ENCODE measurements around the gene SLC6A6. TPM values are rescaled to one million over a fixed set of nuclear protein-coding genes. Genes with fewer than 3 reads are reported as not detected.

Gene SLC6A6
- total RNA-seq, 1 donor from 2014 or later = 21.1 TPM

- DNase-seq (ENCODE audit: extremely low read depth, low read depth, low spot score) = no peak
Observed at GRCh38 chr3:14481018-14481645, 78.7 kb downstream of the SLC6A6 start.

DNA sequence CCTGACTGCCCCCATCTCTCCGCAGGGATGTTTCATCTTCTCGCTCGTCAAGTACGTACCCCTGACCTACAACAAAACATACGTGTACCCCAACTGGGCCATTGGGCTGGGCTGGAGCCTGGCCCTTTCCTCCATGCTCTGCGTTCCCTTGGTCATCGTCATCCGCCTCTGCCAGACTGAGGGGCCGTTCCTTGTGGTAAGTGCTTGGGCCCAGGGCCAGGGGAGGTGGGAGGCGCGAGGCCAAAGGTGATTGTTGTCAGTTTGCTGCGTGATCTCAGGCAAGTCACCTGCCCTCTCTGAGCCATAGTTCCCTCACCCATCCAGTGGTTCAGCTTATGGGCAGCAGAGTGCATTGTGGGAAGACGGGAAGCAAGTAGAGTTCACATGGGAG lies 79.2 kb downstream of the SLC6A6 start:
- DNase-seq (ENCODE audit: extremely low read depth, low read depth, low spot score) = no peak

DNA sequence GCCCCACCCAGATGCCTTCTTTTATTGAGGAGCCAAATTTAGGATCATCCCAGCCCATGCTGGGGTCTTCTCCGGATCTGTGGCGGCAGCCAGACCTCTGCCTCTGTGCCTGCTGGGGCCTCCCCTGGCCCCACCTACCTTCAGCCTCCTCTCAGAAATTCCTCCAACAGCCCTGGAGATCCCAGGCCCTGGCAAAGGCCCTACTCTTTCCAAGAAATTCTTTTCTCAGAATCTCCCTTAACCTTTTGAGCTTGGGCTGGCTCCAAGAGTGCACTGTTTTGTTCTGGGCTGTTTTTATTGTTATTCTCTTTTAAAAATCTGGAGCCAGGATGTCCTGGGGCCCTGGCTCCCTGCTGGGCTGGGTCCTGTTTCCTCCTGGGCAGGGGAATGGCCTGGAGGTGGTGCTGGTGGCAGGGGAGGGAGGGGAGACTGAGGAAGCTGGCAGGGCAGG lies 79.9 kb downstream of the SLC6A6 start:
- DNase-seq (ENCODE audit: extremely low read depth, low read depth, low spot score) = no peak

DNA sequence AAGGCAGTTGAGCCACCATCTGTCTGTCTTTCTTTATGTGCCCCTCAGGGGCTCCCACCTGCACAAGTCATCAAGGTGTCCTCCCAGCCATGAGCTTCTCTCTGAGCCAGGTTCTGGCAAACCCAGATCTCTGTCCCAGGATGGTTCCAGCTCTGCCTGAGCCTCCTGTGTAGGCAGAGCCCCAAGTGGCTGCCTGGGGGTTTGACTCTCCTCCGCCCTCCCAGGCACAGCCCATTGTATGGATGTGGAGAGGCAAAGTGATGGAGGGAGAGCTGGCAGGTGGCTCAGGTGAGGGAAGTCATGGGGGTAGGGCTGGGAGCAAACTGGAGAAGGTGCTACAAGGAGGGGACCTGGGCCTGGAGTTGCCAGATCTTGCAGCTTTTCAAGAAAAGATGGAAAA lies 80.9 kb downstream of the SLC6A6 start:
- DNase-seq (ENCODE audit: extremely low read depth, low read depth, low spot score) = no peak

GRCh38 chr3:14484741-14485140 lies 82.3 kb downstream of the SLC6A6 start:
- no peak for DNase-seq (ENCODE audit: extremely low read depth, low read depth, low spot score)

- DNase-seq (ENCODE audit: extremely low read depth, low read depth, low spot score) = no peak
Observed at GRCh38 chr3:14485981-14486380, 83.6 kb downstream of the SLC6A6 start.

- DNase-seq (ENCODE audit: extremely low read depth, low read depth, low spot score) = no peak
Observed at GRCh38 chr3:14486460-14486859, 84.1 kb downstream of the SLC6A6 start.

DNA sequence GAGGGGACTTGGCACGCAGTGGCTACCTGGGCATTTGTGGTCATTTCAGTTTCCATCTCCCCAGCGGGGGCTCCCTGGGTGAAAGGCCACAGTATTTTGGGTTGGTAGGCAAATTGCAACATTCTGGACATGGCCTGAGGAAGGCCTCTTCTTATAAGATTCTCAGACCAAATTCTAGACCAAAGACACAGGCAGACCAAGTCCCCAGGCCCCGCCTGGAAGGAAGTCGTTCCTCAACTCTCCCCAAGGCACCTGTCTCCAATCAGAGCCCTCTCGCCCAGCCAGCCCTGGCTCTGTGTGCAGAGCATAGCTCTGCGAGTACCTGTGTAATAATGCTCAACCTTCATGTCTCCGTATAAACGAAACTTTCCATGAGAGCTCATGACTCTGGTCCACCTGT lies 84.7 kb downstream of the SLC6A6 start:
- DNase-seq (ENCODE audit: extremely low read depth, low read depth, low spot score) = no peak

DNA sequence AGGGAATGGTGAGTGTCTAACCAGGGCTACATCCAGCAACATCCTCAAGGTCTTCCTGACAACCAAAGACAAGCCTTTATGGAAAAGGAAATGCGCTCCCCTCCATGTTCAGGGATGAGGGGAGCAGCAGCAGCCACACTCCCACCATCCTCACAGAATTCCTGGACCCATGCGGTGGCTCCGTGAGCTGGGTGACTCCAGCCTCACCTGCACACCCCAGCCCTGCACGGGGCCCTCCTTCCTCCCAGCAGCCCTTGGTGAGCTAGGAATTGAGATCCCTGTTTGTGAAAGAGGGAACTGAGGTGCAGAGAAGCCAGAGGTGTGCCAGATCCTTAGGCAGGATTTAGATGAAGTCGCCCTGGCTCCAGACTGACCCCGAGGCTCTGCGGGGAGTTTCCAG lies 85.4 kb downstream of the SLC6A6 start:
- no peak for DNase-seq (ENCODE audit: extremely low read depth, low read depth, low spot score)

DNA sequence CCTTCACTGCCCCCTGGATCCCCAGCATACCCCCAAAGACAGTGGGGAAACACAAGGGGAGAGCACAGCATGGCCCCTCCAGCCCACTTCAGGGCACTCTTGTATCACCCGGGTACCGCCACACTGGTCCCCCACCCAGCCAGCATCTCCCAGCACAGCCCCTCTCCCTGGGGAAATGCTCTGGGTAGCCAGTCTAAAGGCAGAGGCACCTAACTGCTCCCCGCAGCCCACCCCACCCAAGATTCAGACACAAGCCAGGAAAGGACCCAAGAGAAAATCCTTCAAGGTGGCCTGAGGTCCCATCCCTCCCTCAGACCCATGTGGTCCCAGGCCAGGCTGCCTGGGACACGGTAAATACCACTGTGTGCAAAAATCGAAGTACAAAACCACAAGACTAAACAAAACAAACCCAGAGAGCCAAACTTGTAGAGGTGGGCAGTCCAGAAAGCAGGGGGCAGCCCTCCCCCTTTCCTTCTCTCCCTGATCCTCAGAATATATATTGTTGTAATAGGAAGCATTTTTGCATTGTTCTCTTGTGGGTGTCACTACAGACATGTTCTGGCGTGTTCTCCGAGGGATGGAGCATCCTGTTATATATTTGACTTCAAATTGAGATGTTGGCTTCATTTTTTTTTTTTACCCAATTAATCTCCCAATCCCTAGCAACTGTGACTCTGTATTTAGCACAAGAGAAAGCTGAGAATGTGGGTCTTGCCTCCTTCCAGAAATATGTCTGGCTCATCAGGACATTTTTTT lies 86.1 kb downstream of the SLC6A6 start:
- DNase-seq (ENCODE audit: extremely low read depth, low read depth, low spot score) = no peak

- DNase-seq (ENCODE audit: extremely low read depth, low read depth, low spot score) = no peak
Observed at GRCh38 chr3:14489641-14490040, 87.2 kb downstream of the SLC6A6 start.

GRCh38 chr3:14490255-14490654 lies 87.8 kb downstream of the SLC6A6 start:
- no peak for DNase-seq (ENCODE audit: extremely low read depth, low read depth, low spot score)

- no peak for DNase-seq (ENCODE audit: extremely low read depth, low read depth, low spot score)
Observed at GRCh38 chr3:14490831-14491230, 88.4 kb downstream of the SLC6A6 start.

DNA sequence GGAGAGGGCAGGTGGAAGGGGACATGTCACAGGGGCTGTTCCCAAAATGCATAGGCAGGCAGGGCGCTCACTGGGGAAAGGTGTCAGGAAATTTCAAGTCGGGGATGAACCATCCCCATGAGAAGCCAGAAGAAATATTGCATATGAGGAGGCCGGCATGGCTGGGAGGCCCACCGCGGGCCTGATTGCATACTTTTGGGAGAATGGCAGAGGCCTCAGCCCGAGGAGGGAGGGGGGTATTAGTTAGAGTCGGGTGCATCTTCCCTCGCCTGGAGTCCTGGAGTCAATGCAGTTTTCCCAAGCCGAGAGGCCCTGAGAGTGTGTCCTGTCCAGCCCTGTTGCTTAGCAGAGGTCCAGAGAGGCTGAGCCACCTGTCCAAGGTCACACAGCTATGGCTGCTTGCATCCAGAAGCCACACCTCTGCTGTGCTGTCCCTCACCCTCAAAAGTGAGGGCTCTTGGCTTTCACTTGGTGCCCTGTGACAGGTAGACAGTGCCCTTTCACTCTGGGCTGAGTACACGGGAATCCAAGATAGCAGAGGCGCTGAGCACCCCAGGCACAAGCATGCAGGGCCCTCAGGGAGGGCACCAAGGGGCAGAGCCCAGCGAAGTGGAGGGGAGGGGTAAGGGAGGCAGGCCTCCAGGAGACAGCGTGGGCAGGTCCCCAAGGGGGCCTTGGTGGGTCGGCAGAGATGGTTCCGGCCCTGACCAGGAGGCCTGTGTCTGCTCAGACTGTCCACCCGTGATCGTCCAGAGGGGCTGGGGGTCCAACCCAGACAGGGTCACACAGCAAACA lies 89.2 kb downstream of the SLC6A6 start:
- no peak for DNase-seq (ENCODE audit: extremely low read depth, low read depth, low spot score)

DNA sequence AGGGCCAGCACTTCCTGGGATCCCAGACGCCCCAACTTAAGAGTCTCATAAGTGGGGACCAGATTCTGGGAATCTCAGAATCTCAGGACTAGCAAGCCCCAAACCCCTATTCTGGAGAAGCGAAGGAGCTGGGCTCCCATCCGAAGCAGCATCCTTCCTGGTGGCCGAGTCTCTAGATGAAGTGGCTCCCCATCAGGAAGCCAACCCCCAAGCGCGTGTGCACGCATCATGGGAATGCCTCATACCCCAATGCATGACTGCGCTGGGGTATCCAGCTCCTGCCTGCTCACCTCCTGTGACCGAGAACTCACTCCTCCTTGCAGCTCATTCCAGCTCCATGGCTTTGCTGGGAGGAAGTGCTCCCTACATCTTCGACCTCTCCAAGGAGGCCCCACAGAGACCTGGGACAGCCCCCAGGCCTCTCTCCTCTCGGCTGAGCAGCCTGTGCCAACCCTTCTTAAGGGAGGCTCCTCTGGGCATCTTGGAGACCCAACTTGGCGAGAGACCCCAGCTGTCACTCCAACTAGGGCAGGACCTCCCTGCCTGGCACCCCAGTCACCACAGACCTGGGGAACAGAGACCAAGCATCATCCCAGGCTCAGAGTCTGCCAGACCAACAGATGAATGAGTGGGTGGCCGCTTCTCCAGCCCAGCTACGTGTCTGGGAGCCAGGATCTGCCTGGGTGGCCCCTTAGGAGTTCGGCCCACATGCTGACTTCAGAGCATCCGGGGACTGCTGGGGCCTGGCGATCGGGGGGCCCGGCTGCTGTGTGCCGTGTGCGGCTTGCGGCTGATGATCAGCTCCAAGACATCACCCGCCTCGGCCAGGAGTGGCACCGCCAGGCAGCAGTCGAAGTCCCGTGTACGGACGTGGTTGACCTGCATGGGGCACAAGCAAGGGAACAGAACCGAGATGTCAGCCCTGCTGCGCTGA lies 90.8 kb downstream of the SLC6A6 start:
- no peak for DNase-seq (ENCODE audit: extremely low read depth, low read depth, low spot score)

DNA sequence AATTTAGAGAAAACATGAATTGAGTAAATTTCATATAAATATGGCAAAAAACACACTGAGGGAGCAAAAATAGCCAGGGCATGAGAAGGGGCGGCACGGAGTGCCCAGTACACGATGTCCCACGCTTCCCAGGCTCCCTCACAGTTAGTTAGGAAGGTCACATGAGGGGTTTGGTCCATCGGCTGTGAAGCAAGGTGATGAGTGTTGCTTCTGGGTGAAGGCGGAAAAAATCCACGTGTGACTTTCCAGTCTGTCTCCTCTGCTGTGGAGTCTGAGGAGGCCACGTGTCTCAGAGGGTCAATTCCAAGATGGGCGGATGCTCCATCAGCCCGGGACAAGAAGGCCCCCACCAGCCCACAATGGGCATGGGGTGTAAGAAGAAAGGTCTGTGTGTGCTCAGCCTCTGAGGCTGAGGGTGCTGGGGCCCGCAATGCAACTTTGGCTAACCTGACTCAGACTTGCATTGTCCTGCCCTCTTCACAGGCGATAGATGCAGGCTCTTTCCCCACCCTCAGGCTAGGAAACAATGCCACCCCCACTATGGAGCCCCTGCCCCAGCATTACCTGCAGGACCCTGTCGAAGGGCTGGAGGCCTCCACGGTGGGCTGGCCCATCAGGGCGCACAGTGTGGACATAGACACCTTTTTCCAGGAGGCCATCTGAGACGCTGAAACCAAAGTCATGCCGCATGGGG lies 92.0 kb downstream of the SLC6A6 start:
- no peak for DNase-seq (ENCODE audit: extremely low read depth, low read depth, low spot score)

GRCh38 chr3:14494973-14495300 lies 92.5 kb downstream of the SLC6A6 start:
- no peak for DNase-seq (ENCODE audit: extremely low read depth, low read depth, low spot score)

DNA sequence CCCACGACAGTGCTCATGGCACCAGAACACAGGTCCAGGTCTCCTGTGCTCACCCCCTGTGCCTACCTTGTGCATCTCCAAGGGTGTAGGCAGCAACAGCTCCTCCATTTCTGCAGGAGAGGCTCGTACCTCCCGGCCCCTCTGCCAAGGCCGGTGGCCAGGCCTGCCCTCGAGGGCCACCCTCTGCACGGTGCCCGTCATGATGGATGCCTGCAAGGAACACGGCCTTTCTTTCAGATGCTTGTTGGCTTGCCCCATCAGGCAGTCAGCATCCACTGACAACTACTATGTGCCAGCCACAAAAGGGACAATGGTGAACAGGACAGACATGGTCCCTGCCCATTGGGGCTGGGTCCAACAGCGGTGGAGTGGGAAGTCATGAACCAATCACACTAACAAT lies 93.9 kb downstream of the SLC6A6 start:
- DNase-seq (ENCODE audit: extremely low read depth, low read depth, low spot score) = no peak

DNA sequence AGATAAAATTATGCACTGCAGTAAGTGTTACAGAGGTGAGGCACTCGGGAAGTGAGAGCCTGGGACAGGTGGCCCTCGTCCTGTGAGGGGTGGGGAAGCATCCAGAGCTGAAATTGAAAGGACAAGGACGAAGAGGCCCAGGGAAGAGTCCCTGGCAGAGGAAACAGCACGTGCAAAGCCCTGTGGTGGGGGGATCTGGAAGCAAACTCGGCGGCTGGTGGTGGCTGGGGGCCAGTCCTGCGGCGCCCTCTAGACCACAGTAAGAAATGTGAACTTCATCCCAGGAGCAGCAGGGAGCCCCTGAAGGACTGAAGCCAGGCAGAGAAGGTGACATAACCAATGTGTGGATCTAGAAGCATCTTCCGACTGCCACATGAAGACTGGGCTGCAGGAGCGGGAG lies 94.9 kb downstream of the SLC6A6 start:
- DNase-seq (ENCODE audit: extremely low read depth, low read depth, low spot score) = no peak

DNA sequence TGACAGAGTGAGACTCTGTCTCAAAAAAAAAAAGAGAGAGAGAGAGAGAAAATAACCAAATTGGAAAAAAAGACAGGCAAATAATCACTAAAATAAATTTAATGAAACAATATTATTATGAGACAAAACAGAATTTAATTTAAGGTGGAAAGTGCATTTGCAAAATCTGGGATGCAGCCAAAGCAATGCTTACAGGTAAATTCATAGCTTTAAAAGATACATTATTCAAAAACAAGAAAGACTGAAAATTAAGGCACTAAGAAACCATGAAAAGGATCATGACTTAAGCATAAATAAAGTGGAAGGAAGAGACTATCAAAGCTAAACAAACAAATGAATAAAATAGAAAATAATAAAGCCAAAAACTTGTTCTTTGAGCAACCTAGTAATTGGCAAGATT lies 100.1 kb downstream of the SLC6A6 start:
- no peak for DNase-seq (ENCODE audit: extremely low read depth, low read depth, low spot score)

All from glomerular endothelial cell (primary cell).